HepG2 (cell line): ENCODE measurements around the gene STEAP1. TPM values are rescaled to one million over a fixed set of nuclear protein-coding genes. Genes with fewer than 3 reads are reported as not detected.

Experiments
- CC2D1A ChIP-seq: sonication (generic); formaldehyde crosslinking; IDR thresholded peaks from 2 replicates; pipeline ENCODE4 v1.8.1; 2023; ENCODE audit warnings: mild to moderate bottlenecking, missing genetic modification reagents
- HNRNPUL1 ChIP-seq: fragments of 200-400 bp; formaldehyde crosslinking; IDR thresholded peaks from 2 replicates; pipeline ENCODE4 v1.6.1; 2017; ENCODE audit warnings: low read depth, mild to moderate bottlenecking, low read length, moderate library complexity
- JUNB ChIP-seq: sonication (generic); formaldehyde crosslinking; IDR thresholded peaks from 2 replicates; pipeline ENCODE4 v1.8.0; 2022; ENCODE audit warnings: missing genetic modification reagents, mild to moderate bottlenecking, borderline replicate concordance
- MTF1 ChIP-seq: sonication (generic); formaldehyde crosslinking; IDR thresholded peaks from 2 replicates; pipeline ENCODE4 v1.5.0; 2020; ENCODE audit warnings: missing genetic modification reagents
- NCOA5 ChIP-seq: sonication (generic); formaldehyde crosslinking; IDR thresholded peaks from 2 replicates; pipeline ENCODE4 v1.4.0; 2020; ENCODE audit warnings: missing genetic modification reagents
- PHF5A ChIP-seq: IDR thresholded peaks from one replicate; pipeline ENCODE4 v1.6.1; 2018; ENCODE audit warnings: low read depth, missing genetic modification reagents; ENCODE audit not compliant: unreplicated experiment
- RAD51 ChIP-seq: fragments of 450-650 bp; IDR thresholded peaks from 2 replicates; pipeline ENCODE4 v1.6.1; 2016; ENCODE audit warnings: borderline replicate concordance
- RXRB ChIP-seq: IDR thresholded peaks from 2 replicates; pipeline ENCODE4 v1.6.1; 2016; ENCODE audit warnings: borderline replicate concordance, missing genetic modification reagents, missing compliant biosample characterization
- TGIF2 ChIP-seq: IDR thresholded peaks from 2 replicates; pipeline ENCODE4 v1.6.1; 2016; ENCODE audit warnings: control low read depth, missing compliant biosample characterization
- ZNF792 ChIP-seq: IDR thresholded peaks from 2 replicates; pipeline ENCODE4 v1.6.1; 2016
- polyA plus RNA-seq, 8 experiments: library from polyadenylated mRNA; depleted of rRNA in 3 of 8; stranded (reverse) in 7 of 8; unstranded in 1 of 8; fragments of >200 nt; fragmentation: Illumina TruSeq in 4 of 8; extraction: Trizol in 4 of 8; gene quantifications; 2 replicates each; pipeline versions ENCODE4 v1.2.1 to v1.2.3, GENCODE V29; 2011 to 2016; ENCODE audit warnings: low read depth in 4 of 8, missing spikeins in 1 of 8, mixed read lengths in 1 of 8; ENCODE audit not compliant: insufficient read depth in 1 of 8
- total RNA-seq, 5 experiments: library from RNA; depleted of rRNA; stranded (reverse); fragments of >200 nt; fragmentation: Illumina TruSeq; extraction: Trizol; gene quantifications; 2 replicates each; pipeline ENCODE4 v1.2.3, GENCODE V29; 2016; ENCODE audit warnings: low read depth in 1 of 5
- TF ChIP-seq, protein P1 (sequence below): sonication (generic); formaldehyde crosslinking; IDR thresholded peaks from 2 replicates; pipeline ENCODE4 v1.4.0; 2020; ENCODE audit warnings: mild to moderate bottlenecking, missing genetic modification reagents
- TF ChIP-seq, protein P2 (sequence below): IDR thresholded peaks from 2 replicates; pipeline ENCODE4 v1.4.0; 2020; ENCODE audit warnings: mild to moderate bottlenecking, missing genetic modification reagents
- TF ChIP-seq, protein P3 (sequence below): sonication (generic); formaldehyde crosslinking; IDR thresholded peaks from 2 replicates; pipeline ENCODE4 v1.8.0; 2022; ENCODE audit warnings: mild to moderate bottlenecking, missing genetic modification reagents; ENCODE audit not compliant: insufficient replicate concordance
- TF ChIP-seq, protein P4 (sequence below): sonication (generic); formaldehyde crosslinking; IDR thresholded peaks from 2 replicates; pipeline ENCODE4 v1.4.0; 2020; ENCODE audit warnings: missing genetic modification reagents
- TF ChIP-seq, protein P5 (sequence below): IDR thresholded peaks from 2 replicates; pipeline ENCODE4 v1.6.1; 2012; ENCODE audit warnings: low read length, improper control_type of control experiment
- TF ChIP-seq, protein P6 (sequence below): sonication (generic); formaldehyde crosslinking; IDR thresholded peaks from 2 replicates; pipeline ENCODE4 v1.4.0; 2020; ENCODE audit warnings: missing genetic modification reagents, borderline replicate concordance

The STEAP1 gene
- total and polyA plus RNA-seq, 2 of the 13 experiments (the other 11 are each of a cell fraction or from before 2014, with no cell fraction given), result 23.2 to 24.2 TPM

DNA sequence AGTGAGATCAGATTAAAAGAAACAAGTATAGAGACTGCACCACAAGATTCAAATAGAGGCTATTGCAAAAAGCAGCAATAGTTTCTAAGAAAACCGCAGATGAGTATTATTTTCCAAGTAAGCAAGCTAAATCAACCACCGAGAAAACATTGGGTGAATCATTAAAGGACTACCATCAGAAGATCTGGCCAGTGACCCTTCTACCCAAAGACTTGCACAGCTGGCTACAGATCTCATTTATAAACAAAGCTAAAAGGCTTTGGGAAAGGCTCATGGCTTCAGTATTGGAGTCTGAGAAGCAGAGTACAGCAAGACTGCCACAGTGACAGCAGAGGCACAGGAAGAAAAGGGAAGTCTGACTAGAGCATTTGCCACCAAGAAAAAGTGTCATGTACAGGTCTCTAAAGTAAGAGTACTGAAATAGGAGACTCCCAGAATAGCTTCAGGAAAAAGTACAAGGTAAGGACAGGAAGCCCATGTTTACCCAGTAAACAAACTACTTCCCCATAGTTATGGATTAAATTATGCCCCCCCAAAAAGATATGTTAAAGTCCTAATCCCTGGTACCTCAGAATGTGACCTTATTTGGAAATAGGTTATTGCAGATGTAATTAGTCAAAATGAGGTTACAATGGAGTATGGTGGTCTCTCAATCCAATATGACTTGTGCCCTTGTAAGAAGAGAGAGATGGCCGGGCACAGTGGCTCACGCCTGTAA, 19.0 kb downstream of the STEAP1 start (continued):
- TF ChIP-seq, protein P1, sequence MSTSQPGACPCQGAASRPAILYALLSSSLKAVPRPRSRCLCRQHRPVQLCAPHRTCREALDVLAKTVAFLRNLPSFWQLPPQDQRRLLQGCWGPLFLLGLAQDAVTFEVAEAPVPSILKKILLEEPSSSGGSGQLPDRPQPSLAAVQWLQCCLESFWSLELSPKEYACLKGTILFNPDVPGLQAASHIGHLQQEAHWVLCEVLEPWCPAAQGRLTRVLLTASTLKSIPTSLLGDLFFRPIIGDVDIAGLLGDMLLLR (CRISPR knock-in tag), result no peak
- TF ChIP-seq CC2D1A (CRISPR knock-in tag) (no peak), RAD51 (no peak), HNRNPUL1 (no peak), NCOA5 (CRISPR knock-in tag) (no peak), RXRB (CRISPR knock-in tag) (peak; percentile 29; the same call in 1 of the 2 replicates), PHF5A (CRISPR knock-in tag) (no peak), TGIF2 (CRISPR knock-in tag) (no peak), ZNF792 (CRISPR knock-in tag) (no peak), MTF1 (CRISPR knock-in tag) (no peak), JUNB (no peak)
- TF ChIP-seq, protein P2, sequence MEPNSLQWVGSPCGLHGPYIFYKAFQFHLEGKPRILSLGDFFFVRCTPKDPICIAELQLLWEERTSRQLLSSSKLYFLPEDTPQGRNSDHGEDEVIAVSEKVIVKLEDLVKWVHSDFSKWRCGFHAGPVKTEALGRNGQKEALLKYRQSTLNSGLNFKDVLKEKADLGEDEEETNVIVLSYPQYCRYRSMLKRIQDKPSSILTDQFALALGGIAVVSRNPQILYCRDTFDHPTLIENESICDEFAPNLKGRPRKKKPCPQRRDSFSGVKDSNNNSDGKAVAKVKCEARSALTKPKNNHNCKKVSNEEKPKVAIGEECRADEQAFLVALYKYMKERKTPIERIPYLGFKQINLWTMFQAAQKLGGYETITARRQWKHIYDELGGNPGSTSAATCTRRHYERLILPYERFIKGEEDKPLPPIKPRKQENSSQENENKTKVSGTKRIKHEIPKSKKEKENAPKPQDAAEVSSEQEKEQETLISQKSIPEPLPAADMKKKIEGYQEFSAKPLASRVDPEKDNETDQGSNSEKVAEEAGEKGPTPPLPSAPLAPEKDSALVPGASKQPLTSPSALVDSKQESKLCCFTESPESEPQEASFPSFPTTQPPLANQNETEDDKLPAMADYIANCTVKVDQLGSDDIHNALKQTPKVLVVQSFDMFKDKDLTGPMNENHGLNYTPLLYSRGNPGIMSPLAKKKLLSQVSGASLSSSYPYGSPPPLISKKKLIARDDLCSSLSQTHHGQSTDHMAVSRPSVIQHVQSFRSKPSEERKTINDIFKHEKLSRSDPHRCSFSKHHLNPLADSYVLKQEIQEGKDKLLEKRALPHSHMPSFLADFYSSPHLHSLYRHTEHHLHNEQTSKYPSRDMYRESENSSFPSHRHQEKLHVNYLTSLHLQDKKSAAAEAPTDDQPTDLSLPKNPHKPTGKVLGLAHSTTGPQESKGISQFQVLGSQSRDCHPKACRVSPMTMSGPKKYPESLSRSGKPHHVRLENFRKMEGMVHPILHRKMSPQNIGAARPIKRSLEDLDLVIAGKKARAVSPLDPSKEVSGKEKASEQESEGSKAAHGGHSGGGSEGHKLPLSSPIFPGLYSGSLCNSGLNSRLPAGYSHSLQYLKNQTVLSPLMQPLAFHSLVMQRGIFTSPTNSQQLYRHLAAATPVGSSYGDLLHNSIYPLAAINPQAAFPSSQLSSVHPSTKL (CRISPR knock-in tag), result peak; percentile 75
- TF ChIP-seq, protein P3, sequence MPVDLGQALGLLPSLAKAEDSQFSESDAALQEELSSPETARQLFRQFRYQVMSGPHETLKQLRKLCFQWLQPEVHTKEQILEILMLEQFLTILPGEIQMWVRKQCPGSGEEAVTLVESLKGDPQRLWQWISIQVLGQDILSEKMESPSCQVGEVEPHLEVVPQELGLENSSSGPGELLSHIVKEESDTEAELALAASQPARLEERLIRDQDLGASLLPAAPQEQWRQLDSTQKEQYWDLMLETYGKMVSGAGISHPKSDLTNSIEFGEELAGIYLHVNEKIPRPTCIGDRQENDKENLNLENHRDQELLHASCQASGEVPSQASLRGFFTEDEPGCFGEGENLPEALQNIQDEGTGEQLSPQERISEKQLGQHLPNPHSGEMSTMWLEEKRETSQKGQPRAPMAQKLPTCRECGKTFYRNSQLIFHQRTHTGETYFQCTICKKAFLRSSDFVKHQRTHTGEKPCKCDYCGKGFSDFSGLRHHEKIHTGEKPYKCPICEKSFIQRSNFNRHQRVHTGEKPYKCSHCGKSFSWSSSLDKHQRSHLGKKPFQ (CRISPR knock-in tag), result no peak
- TF ChIP-seq, protein P4, sequence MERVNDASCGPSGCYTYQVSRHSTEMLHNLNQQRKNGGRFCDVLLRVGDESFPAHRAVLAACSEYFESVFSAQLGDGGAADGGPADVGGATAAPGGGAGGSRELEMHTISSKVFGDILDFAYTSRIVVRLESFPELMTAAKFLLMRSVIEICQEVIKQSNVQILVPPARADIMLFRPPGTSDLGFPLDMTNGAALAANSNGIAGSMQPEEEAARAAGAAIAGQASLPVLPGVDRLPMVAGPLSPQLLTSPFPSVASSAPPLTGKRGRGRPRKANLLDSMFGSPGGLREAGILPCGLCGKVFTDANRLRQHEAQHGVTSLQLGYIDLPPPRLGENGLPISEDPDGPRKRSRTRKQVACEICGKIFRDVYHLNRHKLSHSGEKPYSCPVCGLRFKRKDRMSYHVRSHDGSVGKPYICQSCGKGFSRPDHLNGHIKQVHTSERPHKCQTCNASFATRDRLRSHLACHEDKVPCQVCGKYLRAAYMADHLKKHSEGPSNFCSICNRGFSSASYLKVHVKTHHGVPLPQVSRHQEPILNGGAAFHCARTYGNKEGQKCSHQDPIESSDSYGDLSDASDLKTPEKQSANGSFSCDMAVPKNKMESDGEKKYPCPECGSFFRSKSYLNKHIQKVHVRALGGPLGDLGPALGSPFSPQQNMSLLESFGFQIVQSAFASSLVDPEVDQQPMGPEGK, result peak; percentile 83
- TF ChIP-seq, protein P5, sequence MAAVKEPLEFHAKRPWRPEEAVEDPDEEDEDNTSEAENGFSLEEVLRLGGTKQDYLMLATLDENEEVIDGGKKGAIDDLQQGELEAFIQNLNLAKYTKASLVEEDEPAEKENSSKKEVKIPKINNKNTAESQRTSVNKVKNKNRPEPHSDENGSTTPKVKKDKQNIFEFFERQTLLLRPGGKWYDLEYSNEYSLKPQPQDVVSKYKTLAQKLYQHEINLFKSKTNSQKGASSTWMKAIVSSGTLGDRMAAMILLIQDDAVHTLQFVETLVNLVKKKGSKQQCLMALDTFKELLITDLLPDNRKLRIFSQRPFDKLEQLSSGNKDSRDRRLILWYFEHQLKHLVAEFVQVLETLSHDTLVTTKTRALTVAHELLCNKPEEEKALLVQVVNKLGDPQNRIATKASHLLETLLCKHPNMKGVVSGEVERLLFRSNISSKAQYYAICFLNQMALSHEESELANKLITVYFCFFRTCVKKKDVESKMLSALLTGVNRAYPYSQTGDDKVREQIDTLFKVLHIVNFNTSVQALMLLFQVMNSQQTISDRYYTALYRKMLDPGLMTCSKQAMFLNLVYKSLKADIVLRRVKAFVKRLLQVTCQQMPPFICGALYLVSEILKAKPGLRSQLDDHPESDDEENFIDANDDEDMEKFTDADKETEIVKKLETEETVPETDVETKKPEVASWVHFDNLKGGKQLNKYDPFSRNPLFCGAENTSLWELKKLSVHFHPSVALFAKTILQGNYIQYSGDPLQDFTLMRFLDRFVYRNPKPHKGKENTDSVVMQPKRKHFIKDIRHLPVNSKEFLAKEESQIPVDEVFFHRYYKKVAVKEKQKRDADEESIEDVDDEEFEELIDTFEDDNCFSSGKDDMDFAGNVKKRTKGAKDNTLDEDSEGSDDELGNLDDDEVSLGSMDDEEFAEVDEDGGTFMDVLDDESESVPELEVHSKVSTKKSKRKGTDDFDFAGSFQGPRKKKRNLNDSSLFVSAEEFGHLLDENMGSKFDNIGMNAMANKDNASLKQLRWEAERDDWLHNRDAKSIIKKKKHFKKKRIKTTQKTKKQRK, result no peak
- TF ChIP-seq, protein P6, sequence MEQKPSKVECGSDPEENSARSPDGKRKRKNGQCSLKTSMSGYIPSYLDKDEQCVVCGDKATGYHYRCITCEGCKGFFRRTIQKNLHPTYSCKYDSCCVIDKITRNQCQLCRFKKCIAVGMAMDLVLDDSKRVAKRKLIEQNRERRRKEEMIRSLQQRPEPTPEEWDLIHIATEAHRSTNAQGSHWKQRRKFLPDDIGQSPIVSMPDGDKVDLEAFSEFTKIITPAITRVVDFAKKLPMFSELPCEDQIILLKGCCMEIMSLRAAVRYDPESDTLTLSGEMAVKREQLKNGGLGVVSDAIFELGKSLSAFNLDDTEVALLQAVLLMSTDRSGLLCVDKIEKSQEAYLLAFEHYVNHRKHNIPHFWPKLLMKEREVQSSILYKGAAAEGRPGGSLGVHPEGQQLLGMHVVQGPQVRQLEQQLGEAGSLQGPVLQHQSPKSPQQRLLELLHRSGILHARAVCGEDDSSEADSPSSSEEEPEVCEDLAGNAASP (CRISPR knock-in tag), result no peak
